Left renal cortex interstitium (tissue), 4 donors: ENCODE results near the gene PROSER2. TPM values are rescaled to one million over a fixed set of nuclear protein-coding genes. Genes with fewer than 3 reads are reported as not detected.

ENCODE experiments used
- DNase-seq, 4 donors: peaks; one replicate each; pipeline ENCODE4 v3.0.0-alpha.2; 2013; ENCODE audit warnings: low read depth in 4 of 4, low spot score in 2 of 4, missing footprints in 1 of 4
- polyA plus RNA-seq, 4 donors: library from polyadenylated mRNA; unstranded; fragments of 120-200 nt; gene quantifications; one replicate each; pipeline ENCODE4 v1.2.1, GENCODE V29; 2013; ENCODE audit not compliant: insufficient read length in 4 of 4

PROSER2 gene
- polyA plus RNA-seq, 4 donors, result 4.1 to 7.7 (median 5.1) TPM

GRCh38 chr10:11798845-11799735, 24.1 kb upstream of the PROSER2 start:
- no peak for DNase-seq

GRCh38 chr10:11799736-11800080, 23.4 kb upstream of the PROSER2 start:
- DNase-seq, result no peak

- DNase-seq, result no peak
Measured at GRCh38 chr10:11804336-11804735, 18.8 kb upstream of the PROSER2 start.

- DNase-seq, result no peak
Measured at GRCh38 chr10:11805792-11806191, 17.4 kb upstream of the PROSER2 start.

GRCh38 chr10:11806706-11807105, 16.4 kb upstream of the PROSER2 start:
- no peak for DNase-seq

- no peak for DNase-seq
Measured at GRCh38 chr10:11808808-11809207, 14.3 kb upstream of the PROSER2 start.

GRCh38 chr10:11810313-11810766, 12.8 kb upstream of the PROSER2 start:
- DNase-seq, result no peak

- DNase-seq, result no peak
Measured at GRCh38 chr10:11810973-11811372, 12.2 kb upstream of the PROSER2 start.

GRCh38 chr10:11813177-11813576, 10.0 kb upstream of the PROSER2 start:
- no peak for DNase-seq

- DNase-seq, result no peak
Measured at GRCh38 chr10:11813855-11814567, 9.1 kb upstream of the PROSER2 start.

GRCh38 chr10:11819027-11819426, 4.1 kb upstream of the PROSER2 start:
- no peak for DNase-seq

GRCh38 chr10:11822026-11822756, 965 bp upstream of the PROSER2 start:
- DNase-seq, result no peak

GRCh38 chr10:11822809-11823121, 391 bp upstream of the PROSER2 start:
- no peak for DNase-seq

- no peak for DNase-seq
Measured at GRCh38 chr10:11823989-11824346, 812 bp downstream of the PROSER2 start.

- no peak for DNase-seq
Measured at GRCh38 chr10:11824376-11824775, 1.2 kb downstream of the PROSER2 start.

- DNase-seq, result no peak
Measured at GRCh38 chr10:11824825-11825224, 1.7 kb downstream of the PROSER2 start.

GRCh38 chr10:11825796-11826414, 2.7 kb downstream of the PROSER2 start:
- DNase-seq, result no peak

GRCh38 chr10:11827006-11827405, 3.9 kb downstream of the PROSER2 start:
- no peak for DNase-seq

- no peak for DNase-seq
Measured at GRCh38 chr10:11827414-11827813, 4.3 kb downstream of the PROSER2 start.

GRCh38 chr10:11828682-11829284, 5.6 kb downstream of the PROSER2 start:
- DNase-seq, result no peak
